ENCODE measurements around the gene RTEL1.

- no peak for TF ChIP-seq CTCF (IDR thresholded peaks at IDR 0.05; ENCODE audit: low read depth, low read length)
- no peak for TF ChIP-seq EZH2phosphoT487 (IDR thresholded peaks at IDR 0.05; ENCODE audit: low read depth)
Observed at GRCh38 chr20:63686094-63686491, 28.0 kb downstream of the RTEL1 start.
